ENCODE data around the gene ACHE. TPM values are rescaled to one million over a fixed set of nuclear protein-coding genes. Genes with fewer than 3 reads are reported as not detected.

The ACHE gene
- total and polyA plus RNA-seq, 2 of the 13 experiments (the other 11 are each of a cell fraction or from before 2014, with no cell fraction given) = 0.18 to 0.40 TPM

DNA sequence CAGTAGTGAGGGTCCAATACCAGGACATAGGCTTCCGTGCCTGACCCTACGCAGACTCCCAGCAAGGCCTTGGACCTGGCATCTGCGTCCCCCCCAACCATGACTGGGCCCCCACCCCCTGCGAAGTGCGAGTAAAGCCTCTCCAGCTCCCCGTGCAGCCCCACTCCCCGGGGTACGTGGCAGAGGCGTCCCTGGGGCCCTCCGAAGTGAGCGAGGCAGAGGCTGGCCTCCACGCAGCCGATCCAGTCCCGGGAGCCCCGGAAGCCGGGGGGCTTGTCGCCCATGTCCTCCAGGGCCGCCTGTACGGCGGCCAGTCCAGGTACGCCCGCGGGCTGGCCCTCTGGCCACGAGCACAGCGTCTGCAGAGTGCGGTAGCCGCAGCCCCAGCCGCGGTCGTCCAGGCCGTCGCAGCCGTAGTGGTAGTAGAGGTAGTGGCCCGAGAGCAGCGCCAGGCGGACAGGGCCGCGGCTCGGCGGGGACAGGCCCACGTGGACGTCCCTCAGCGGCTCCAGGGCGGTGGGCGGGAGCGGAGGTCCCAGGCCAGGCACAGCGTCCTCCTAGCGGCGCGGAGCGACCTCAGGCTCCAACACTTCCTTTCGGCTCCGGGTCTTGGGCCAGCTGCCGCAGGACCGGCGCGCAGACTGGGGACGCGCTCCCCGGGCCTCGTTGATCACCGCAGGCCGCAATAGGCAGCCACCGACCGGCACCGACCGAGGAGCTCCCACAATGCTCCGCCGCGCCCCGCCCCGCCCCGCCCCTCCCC is 6.5 kb downstream of the ACHE start, which contains the start of gene UFSP1 (continued):
- TF ChIP-seq, protein P1, sequence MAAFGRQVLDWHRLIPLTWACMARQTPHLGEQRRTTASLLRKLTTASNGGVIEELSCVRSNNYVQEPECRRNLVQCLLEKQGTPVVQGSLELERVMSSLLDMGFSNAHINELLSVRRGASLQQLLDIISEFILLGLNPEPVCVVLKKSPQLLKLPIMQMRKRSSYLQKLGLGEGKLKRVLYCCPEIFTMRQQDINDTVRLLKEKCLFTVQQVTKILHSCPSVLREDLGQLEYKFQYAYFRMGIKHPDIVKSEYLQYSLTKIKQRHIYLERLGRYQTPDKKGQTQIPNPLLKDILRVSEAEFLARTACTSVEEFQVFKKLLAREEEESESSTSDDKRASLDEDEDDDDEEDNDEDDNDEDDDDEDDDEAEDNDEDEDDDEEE (CRISPR knock-in tag; IDR thresholded peaks at IDR 0.05) = 0 out of 2 replicates have a peak, but pooled peaks have one; percentile 23
- TF ChIP-seq ZNF367 (CRISPR knock-in tag; IDR thresholded peaks at IDR 0.05; ENCODE audit: borderline replicate concordance) = peak; percentile 84; the same call in 1 of the 2 replicates
- no peak for TF ChIP-seq FOXP1 (IDR thresholded peaks at IDR 0.05)
- TF ChIP-seq FOXP1 (CRISPR knock-in tag; IDR thresholded peaks at IDR 0.05) = no peak
- TF ChIP-seq TBX2 (CRISPR knock-in tag; IDR thresholded peaks at IDR 0.05; ENCODE audit: borderline replicate concordance) = peak; percentile 87
- TF ChIP-seq, protein P2, sequence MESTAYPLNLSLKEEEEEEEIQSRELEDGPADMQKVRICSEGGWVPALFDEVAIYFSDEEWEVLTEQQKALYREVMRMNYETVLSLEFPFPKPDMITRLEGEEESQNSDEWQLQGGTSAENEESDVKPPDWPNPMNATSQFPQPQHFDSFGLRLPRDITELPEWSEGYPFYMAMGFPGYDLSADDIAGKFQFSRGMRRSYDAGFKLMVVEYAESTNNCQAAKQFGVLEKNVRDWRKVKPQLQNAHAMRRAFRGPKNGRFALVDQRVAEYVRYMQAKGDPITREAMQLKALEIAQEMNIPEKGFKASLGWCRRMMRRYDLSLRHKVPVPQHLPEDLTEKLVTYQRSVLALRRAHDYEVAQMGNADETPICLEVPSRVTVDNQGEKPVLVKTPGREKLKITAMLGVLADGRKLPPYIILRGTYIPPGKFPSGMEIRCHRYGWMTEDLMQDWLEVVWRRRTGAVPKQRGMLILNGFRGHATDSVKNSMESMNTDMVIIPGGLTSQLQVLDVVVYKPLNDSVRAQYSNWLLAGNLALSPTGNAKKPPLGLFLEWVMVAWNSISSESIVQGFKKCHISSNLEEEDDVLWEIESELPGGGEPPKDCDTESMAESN (CRISPR knock-in tag; conservative IDR thresholded peaks at IDR 0.05) = peak; percentile 90
- TF ChIP-seq, protein P3, sequence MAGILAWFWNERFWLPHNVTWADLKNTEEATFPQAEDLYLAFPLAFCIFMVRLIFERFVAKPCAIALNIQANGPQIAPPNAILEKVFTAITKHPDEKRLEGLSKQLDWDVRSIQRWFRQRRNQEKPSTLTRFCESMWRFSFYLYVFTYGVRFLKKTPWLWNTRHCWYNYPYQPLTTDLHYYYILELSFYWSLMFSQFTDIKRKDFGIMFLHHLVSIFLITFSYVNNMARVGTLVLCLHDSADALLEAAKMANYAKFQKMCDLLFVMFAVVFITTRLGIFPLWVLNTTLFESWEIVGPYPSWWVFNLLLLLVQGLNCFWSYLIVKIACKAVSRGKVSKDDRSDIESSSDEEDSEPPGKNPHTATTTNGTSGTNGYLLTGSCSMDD (CRISPR knock-in tag; IDR thresholded peaks at IDR 0.05) = peak; percentile 94
- 0 out of 2 replicates have a peak, but pooled peaks have one; percentile 56 for TF ChIP-seq ZNF136 (CRISPR knock-in tag; IDR thresholded peaks at IDR 0.05; ENCODE audit: low read depth)
- peak; percentile 11 for TF ChIP-seq RBM39 (IDR thresholded peaks at IDR 0.05; ENCODE audit: low read depth, low read length, poor library complexity, severe bottlenecking)
- no peak for TF ChIP-seq ZNF652 (CRISPR knock-in tag; IDR thresholded peaks at IDR 0.05; ENCODE audit: borderline replicate concordance, low read depth)
- TF ChIP-seq PAX8 (CRISPR knock-in tag; IDR thresholded peaks at IDR 0.05; ENCODE audit: borderline replicate concordance) = no peak; the same call in 1 of the 2 replicates
- TF ChIP-seq ZNF101 (CRISPR knock-in tag; IDR thresholded peaks at IDR 0.05; ENCODE audit: borderline replicate concordance, low read depth) = 0 out of 2 replicates have a peak, but pooled peaks have one; percentile 49
- TF ChIP-seq ZNF44 (CRISPR knock-in tag; IDR thresholded peaks at IDR 0.05) = 0 out of 2 replicates have a peak, but pooled peaks have one; percentile 68
- TF ChIP-seq YY1 (IDR thresholded peaks at IDR 0.05; ENCODE audit: insufficient read depth, insufficient replicate concordance, low read depth, low read length) = peak; percentile 10
- TF ChIP-seq ZBTB1 (CRISPR knock-in tag; IDR thresholded peaks at IDR 0.05; ENCODE audit: borderline replicate concordance) = 0 out of 2 replicates have a peak, but pooled peaks have one; percentile 49
- TF ChIP-seq, protein P4, sequence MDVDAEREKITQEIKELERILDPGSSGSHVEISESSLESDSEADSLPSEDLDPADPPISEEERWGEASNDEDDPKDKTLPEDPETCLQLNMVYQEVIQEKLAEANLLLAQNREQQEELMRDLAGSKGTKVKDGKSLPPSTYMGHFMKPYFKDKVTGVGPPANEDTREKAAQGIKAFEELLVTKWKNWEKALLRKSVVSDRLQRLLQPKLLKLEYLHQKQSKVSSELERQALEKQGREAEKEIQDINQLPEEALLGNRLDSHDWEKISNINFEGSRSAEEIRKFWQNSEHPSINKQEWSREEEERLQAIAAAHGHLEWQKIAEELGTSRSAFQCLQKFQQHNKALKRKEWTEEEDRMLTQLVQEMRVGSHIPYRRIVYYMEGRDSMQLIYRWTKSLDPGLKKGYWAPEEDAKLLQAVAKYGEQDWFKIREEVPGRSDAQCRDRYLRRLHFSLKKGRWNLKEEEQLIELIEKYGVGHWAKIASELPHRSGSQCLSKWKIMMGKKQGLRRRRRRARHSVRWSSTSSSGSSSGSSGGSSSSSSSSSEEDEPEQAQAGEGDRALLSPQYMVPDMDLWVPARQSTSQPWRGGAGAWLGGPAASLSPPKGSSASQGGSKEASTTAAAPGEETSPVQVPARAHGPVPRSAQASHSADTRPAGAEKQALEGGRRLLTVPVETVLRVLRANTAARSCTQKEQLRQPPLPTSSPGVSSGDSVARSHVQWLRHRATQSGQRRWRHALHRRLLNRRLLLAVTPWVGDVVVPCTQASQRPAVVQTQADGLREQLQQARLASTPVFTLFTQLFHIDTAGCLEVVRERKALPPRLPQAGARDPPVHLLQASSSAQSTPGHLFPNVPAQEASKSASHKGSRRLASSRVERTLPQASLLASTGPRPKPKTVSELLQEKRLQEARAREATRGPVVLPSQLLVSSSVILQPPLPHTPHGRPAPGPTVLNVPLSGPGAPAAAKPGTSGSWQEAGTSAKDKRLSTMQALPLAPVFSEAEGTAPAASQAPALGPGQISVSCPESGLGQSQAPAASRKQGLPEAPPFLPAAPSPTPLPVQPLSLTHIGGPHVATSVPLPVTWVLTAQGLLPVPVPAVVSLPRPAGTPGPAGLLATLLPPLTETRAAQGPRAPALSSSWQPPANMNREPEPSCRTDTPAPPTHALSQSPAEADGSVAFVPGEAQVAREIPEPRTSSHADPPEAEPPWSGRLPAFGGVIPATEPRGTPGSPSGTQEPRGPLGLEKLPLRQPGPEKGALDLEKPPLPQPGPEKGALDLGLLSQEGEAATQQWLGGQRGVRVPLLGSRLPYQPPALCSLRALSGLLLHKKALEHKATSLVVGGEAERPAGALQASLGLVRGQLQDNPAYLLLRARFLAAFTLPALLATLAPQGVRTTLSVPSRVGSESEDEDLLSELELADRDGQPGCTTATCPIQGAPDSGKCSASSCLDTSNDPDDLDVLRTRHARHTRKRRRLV (CRISPR knock-in tag; IDR thresholded peaks at IDR 0.05) = peak; percentile 86; the same call in 1 of the 2 replicates
- TF ChIP-seq PHF5A (CRISPR knock-in tag; IDR thresholded peaks at IDR 0.05; ENCODE audit: low read depth, unreplicated experiment) = no peak
- TF ChIP-seq PHF8 (CRISPR knock-in tag; IDR thresholded peaks at IDR 0.05) = peak; percentile 96
- no peak for TF ChIP-seq EZH2 (conservative IDR thresholded peaks at IDR 0.05; ENCODE audit: low read depth, low read length)
- no peak for TF ChIP-seq RFX5 (IDR thresholded peaks at IDR 0.05; ENCODE audit: low read depth, low read length)

Measured in HepG2 (cell line).